GM12872 (cell line): ENCODE measurements around the gene KCNK16.
A peak's percentile ranks its signal among the peaks of the same experiment; 100 is the strongest.

ENCODE experiments used
- TF ChIP-seq, protein P1 (sequence below): IDR thresholded peaks from 3 replicates; pipeline ENCODE4 v1.5.1; 2011; ENCODE audit warnings: low read depth, mild to moderate bottlenecking, low read length, moderate library complexity; ENCODE audit not compliant: insufficient read depth

KCNK16 gene

DNA sequence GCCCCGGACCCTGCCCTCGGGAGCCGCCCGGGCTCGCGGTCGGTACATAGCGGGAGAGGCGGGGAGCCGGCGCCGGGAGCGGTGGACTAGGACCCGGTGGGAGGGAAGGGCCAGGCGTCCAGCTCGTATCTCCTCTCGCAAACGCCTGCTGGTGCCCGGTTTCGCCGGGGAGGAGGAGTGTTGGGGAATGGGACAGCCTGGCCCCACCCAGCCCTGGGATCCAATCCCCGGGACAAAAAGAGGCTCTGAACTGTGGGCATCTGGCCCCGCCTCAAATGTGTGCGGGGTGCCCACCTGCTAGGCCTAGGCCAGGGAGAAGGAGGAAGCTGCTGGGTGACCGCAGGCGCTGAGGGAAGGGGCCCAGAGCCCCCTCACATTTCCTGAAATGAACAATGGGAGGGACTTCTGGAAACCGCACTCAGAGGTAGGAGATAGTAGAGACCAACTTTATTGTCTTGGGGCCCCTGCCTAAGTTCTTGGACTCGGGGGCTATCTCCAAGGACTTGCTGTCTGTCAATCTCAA, 8.2 kb downstream of the KCNK16 start, which contains the start of gene KCNK17:
Gene KCNK17, minus strand, starts transcription at position 147 of the 523 bp plus-strand sequence. Its CDS starts 99 bp downstream, at position 48.
- TF ChIP-seq, protein P1, sequence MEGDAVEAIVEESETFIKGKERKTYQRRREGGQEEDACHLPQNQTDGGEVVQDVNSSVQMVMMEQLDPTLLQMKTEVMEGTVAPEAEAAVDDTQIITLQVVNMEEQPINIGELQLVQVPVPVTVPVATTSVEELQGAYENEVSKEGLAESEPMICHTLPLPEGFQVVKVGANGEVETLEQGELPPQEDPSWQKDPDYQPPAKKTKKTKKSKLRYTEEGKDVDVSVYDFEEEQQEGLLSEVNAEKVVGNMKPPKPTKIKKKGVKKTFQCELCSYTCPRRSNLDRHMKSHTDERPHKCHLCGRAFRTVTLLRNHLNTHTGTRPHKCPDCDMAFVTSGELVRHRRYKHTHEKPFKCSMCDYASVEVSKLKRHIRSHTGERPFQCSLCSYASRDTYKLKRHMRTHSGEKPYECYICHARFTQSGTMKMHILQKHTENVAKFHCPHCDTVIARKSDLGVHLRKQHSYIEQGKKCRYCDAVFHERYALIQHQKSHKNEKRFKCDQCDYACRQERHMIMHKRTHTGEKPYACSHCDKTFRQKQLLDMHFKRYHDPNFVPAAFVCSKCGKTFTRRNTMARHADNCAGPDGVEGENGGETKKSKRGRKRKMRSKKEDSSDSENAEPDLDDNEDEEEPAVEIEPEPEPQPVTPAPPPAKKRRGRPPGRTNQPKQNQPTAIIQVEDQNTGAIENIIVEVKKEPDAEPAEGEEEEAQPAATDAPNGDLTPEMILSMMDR: no peak

DNA sequence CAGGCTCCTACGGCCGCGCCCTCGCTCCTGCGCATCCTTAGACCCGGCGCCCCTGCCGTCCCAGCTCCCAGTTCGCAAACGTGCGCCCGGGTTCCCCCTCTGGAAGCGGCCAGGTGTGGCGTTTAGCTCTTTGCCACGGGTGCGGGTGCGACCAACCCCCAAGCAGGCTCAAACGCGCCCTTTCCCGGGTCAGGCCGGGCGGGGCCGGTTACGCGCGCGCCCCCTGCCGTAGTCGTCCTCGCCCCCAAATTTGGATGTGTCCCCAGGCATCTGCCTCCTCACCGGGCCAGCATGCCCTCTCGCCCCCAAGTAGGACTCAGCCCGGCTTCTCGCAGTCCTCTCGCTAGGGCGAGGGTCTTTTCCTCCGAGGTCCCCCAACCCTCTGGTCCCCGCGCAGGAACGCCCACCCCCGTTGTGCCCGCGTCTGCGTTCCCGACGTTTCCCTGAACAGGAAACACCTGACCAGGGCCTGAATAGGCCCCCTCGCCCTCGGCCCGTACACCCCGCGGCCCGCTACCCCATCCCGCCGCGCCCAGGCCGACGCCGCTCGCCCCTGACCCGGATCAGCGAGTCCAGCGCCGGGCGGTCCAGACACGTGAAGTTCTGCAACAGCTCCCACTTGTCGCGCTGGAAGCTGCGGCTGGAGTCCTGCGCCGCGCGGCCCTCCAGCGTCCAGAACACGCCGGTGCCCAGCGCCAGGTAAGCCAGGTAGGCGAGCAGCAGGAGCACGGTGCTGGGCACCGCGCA, 8.8 kb downstream of the KCNK16 start:
- TF ChIP-seq, protein P1: no peak

DNA sequence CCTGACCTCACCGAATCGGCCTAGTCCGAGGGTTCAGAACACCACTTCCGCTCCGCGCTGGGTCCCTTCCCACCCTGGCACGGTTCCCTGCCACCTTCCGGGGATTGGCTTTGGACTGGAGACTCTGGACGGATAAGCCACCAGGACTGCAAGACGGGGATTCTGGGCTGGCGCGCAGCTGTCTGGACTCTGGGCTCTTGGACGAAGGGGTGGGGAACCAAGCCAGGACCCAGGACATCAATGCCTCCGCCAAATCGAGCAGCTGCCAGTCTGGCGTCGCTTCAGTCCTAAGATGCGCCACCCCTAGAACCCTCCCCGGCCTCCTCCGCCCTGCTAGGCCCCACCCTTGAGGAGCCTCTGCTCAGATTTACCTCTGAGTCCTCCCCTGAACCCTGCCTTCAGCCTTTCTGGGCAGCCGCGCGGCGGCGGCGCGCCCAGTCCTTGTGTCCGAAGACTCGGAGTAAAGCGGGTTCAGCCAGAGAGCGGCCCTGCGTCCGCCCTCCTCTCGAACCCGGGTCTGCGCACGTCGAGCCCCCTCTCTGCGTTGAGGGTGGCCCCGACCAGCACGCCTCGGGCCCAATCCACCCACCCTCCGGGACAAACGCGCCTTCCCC, 9.5 kb downstream of the KCNK16 start:
- TF ChIP-seq, protein P1: no peak

DNA sequence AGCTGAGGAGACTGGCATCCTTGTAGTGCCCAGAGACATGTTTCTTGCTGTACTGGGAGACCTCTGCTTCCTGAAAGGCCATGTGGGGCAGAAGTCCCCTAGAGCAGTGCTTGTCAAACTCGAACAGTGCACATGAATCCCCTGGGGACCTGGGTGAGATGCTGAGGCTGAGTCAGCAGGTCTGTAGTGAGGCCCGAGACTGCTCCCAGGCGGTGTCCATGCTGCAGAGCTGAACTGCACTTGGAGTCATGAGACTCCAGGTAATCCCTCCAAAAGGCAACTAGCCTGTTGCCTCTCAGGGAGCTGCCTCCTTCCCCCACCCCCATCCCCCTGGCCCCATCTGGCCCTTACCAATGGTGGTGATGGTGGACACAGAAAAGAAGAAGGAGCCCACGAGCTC, 12.0 kb downstream of the KCNK16 start:
- TF ChIP-seq, protein P1: no peak

DNA sequence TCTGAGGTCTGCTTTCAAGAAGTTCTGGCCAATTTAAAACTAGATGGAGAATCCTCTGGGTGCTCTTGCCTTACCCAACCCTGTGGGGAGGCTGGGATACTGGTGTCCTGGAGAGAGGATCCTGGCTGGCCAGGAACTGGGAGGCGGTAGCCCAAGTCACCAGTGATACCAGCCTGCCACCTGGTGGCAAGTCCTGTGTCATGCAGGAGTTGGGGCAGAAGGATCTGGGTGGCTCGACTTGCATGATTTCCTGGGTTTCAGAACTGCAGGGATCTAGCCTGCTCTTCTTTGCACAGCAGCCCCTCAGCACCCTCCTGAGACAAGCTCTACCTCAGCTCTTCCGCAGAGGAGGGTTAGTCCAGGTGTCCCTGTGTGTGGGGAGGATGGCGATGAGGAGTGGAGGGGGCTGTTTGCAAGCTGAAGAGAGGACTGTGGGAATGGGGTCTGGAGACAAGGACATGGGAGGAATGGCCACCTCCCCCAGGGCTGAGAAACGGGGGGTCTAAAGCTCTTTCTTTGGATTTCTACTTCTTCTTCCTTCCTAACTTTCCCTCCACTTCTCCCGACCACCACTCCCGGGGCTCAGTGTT, 12.5 kb downstream of the KCNK16 start:
- TF ChIP-seq, protein P1: peak; percentile 91

DNA sequence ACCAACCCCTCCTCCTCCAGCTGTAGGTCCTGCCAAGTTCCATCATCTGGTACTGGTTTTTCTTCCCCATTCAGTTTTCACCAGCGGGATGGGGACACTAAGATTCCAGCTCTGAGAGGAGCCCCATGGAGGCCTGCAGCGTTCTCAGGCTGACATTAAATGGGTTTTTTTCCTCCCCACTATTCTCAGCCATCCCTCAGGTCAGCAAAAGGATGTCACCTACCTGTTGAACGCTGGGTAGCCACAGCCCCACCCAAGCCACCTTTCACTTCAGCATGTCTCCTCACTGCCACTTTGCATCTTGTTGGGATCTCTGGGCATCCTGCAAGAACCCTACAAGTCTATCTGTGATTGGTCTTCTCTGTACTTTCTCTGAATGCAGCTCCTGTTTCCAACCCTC, 15.0 kb downstream of the KCNK16 start:
- TF ChIP-seq, protein P1: no peak

GRCh38 chr6:39304951-39305350, 17.6 kb downstream of the KCNK16 start:
- TF ChIP-seq, protein P1: no peak
